Hepatocyte (in vitro differentiated cells): Measurements from ENCODE around the gene GALNTL6.

Experiments
- EZH2 ChIP-seq: fragments of 200-600 bp; sonication (generic); IDR thresholded peaks from 2 replicates; pipeline ENCODE4 v1.6.1; 2016; ENCODE audit warnings: antibody characterized with exemption, mild to moderate bottlenecking, borderline replicate concordance
- EZH2phosphoT487 ChIP-seq: fragments of 200-600 bp; sonication (generic); IDR thresholded peaks from one replicate; pipeline ENCODE4 v1.6.1; 2018; ENCODE audit warnings: antibody characterized with exemption, mild to moderate bottlenecking, low read depth, moderate library complexity; ENCODE audit not compliant: unreplicated experiment, severe bottlenecking
- TF ChIP-seq, protein P1 (sequence below): fragments of 200-600 bp; sonication (generic); IDR thresholded peaks from 2 replicates; pipeline ENCODE4 v1.5.1; 2016; ENCODE audit warnings: antibody characterized with exemption, mild to moderate bottlenecking; ENCODE audit not compliant: poor library complexity

DNA sequence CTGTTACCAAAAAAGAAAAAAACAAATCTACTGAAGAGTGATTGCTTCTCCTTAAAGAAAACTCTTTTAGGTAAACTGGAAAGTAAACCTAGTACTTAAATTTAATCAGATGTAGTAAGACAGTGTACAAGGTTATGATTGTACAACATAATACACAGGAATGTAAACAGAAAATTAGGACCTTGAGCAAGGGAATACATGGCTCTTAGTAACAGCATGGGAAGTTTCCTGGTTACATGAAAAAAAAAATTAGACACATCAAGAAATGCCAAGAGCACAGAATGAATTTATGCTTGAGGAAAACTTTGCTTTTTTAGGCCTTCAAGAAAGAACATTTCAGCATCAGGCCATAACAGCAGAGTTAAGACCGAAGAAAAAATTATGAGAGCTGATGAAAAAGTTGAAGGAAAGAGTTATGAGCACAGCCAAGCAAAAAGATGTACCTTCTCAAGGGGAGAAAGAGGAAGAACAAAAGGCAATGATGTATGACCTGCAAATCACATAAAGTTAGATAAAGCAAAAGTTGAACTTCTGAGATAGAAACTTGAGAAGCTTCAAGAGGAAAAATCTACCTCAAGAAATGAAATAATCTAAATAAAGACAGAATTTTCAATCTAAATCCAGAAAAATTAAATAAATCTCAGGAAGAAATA, 311.6 kb downstream of the GALNTL6 start:
- TF ChIP-seq, protein P1, sequence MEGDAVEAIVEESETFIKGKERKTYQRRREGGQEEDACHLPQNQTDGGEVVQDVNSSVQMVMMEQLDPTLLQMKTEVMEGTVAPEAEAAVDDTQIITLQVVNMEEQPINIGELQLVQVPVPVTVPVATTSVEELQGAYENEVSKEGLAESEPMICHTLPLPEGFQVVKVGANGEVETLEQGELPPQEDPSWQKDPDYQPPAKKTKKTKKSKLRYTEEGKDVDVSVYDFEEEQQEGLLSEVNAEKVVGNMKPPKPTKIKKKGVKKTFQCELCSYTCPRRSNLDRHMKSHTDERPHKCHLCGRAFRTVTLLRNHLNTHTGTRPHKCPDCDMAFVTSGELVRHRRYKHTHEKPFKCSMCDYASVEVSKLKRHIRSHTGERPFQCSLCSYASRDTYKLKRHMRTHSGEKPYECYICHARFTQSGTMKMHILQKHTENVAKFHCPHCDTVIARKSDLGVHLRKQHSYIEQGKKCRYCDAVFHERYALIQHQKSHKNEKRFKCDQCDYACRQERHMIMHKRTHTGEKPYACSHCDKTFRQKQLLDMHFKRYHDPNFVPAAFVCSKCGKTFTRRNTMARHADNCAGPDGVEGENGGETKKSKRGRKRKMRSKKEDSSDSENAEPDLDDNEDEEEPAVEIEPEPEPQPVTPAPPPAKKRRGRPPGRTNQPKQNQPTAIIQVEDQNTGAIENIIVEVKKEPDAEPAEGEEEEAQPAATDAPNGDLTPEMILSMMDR = no peak
- TF ChIP-seq EZH2 (no peak), EZH2phosphoT487 (no peak)
